IMR-90 (cell line): ENCODE data around the gene SEMA3E. TPM values are rescaled to one million over a fixed set of nuclear protein-coding genes. Genes with fewer than 3 reads are reported as not detected.

ENCODE experiments used
- ATAC-seq: fragments of 200-7000 bp; cut with Tn5 transposase; 2 replicates; pipeline ENCODE4 v1.9.1; 2020; ENCODE audit warnings: low read depth, mild to moderate bottlenecking, moderate library complexity
- BruUV-seq: library from RNA; stranded (reverse); fragments of 400-500 nt; replicated peaks from 2 replicates; lab custom pipeline; 2021; lab: Mats Ljungman, UMichigan
- CTCF ChIA-PET: fragments of 300-600 bp; formaldehyde crosslinking; extraction: SDS; loops from one replicate; lab custom pipeline; 2021; ENCODE audit warnings: antibody characterized with exemption; lab: Yijun Ruan, JAX
- POLR2A ChIA-PET: fragments of 300-600 bp; sonication (Branson Sonifier 250); formaldehyde crosslinking; loops from one replicate; lab custom pipeline; 2022; ENCODE audit warnings: antibody characterized with exemption; ENCODE audit not compliant: unreplicated experiment; lab: Charles Lee
- DNase-seq: peaks from one replicate; pipeline ENCODE4 v3.0.0; 2013
- H2AFZ ChIP-seq: replicated peaks from 2 replicates; pipeline ENCODE3; 2013; ENCODE audit warnings: low read length, mild to moderate bottlenecking; ENCODE audit not compliant: poor library complexity
- H2AK5ac ChIP-seq: 2 replicates; pipeline ENCODE4 v1.6.1; 2013; ENCODE audit warnings: low read depth, low read length, inconsistent platforms
- H2AK9ac ChIP-seq: replicated peaks from 2 replicates; pipeline ENCODE3; 2013; ENCODE audit warnings: mild to moderate bottlenecking, low read depth, low read length, moderate library complexity; ENCODE audit not compliant: poor library complexity
- H2BK120ac ChIP-seq: 2 replicates; pipeline ENCODE4 v1.6.1; 2013; ENCODE audit warnings: low read depth, low read length, inconsistent platforms
- H2BK15ac ChIP-seq: 3 replicates; pipeline ENCODE4 v1.6.1; 2013; ENCODE audit warnings: low read depth, low read length, inconsistent platforms
- H2BK20ac ChIP-seq: 2 replicates; pipeline ENCODE4 v1.6.1; 2013; ENCODE audit warnings: low read depth, mild to moderate bottlenecking, inconsistent platforms, low read length, moderate library complexity
- H2BK5ac ChIP-seq: 2 replicates; pipeline ENCODE4 v1.6.1; 2013; ENCODE audit warnings: mild to moderate bottlenecking, low read depth, low read length, inconsistent platforms; ENCODE audit not compliant: poor library complexity, severe bottlenecking
- H3K14ac ChIP-seq: replicated peaks from 2 replicates; pipeline ENCODE4 v1.6.1; 2013; ENCODE audit warnings: low read depth, low read length, inconsistent platforms
- H3K18ac ChIP-seq: 2 replicates; pipeline ENCODE4 v1.6.1; 2013; ENCODE audit warnings: low read depth, low read length, control low read depth
- H3K23ac ChIP-seq: 2 replicates; pipeline ENCODE4 v1.6.1; 2013; ENCODE audit warnings: low read depth, low read length, inconsistent platforms
- H3K27ac ChIP-seq: 2 replicates; pipeline ENCODE4 v1.5.1; 2013; ENCODE audit warnings: mild to moderate bottlenecking, control low read depth, low read length; ENCODE audit not compliant: insufficient read depth
- H3K27me3 ChIP-seq: 2 replicates; pipeline ENCODE4 v1.6.1; 2013; ENCODE audit warnings: low read length; ENCODE audit not compliant: control insufficient read depth, insufficient read depth
- H3K36me3 ChIP-seq: 2 replicates; pipeline ENCODE4 v1.6.1; 2013; ENCODE audit warnings: low read length, mixed read lengths; ENCODE audit not compliant: control insufficient read depth, insufficient read depth
- H3K4ac ChIP-seq: 2 replicates; pipeline ENCODE4 v1.6.1; 2013; ENCODE audit warnings: low read depth, low read length, inconsistent platforms
- H3K4me1 ChIP-seq: 2 replicates; pipeline ENCODE4 v1.6.1; 2013; ENCODE audit warnings: low read length, mixed read lengths; ENCODE audit not compliant: control insufficient read depth, insufficient read depth
- H3K4me2 ChIP-seq: 2 replicates; pipeline ENCODE4 v1.6.1; 2013; ENCODE audit warnings: low read depth, mild to moderate bottlenecking, control low read depth, low read length, moderate library complexity
- H3K4me3 ChIP-seq: 2 replicates; pipeline ENCODE4 v1.5.1; 2013; ENCODE audit warnings: low read depth, mild to moderate bottlenecking, control low read depth, low read length, moderate library complexity; ENCODE audit not compliant: insufficient read depth
- H3K56ac ChIP-seq: 2 replicates; pipeline ENCODE4 v1.6.1; 2013; ENCODE audit warnings: low read length, inconsistent platforms; ENCODE audit not compliant: insufficient read depth; ENCODE audit errors: extremely low read depth
- H3K79me1 ChIP-seq, 2 experiments: 2 replicates each; pipeline ENCODE4 v1.6.1; 2013; ENCODE audit warnings: low read length in 2 of 2, inconsistent platforms in 1 of 2, low read depth in 1 of 2
- H3K9ac ChIP-seq: 2 replicates; pipeline ENCODE4 v1.6.1; 2013; ENCODE audit warnings: low read depth, low read length, control low read depth
- H3K9me1 ChIP-seq: 2 replicates; pipeline ENCODE4 v1.6.1; 2013; ENCODE audit warnings: low read length, inconsistent platforms; ENCODE audit not compliant: insufficient read depth
- H3K9me3 ChIP-seq: 2 replicates; pipeline ENCODE4 v1.6.1; 2013; ENCODE audit warnings: low read length; ENCODE audit not compliant: control insufficient read depth, insufficient read depth
- H4K20me1 ChIP-seq: 2 replicates; pipeline ENCODE4 v1.6.1; 2013; ENCODE audit warnings: low read length, inconsistent platforms; ENCODE audit not compliant: insufficient read depth
- H4K5ac ChIP-seq: 2 replicates; pipeline ENCODE4 v1.6.1; 2013; ENCODE audit warnings: mild to moderate bottlenecking, low read depth, low read length, control low read depth
- H4K8ac ChIP-seq, 2 experiments: 2 replicates each; pipeline ENCODE4 v1.6.1; 2013; ENCODE audit warnings: low read depth in 2 of 2, low read length in 2 of 2, control low read depth in 1 of 2, inconsistent platforms in 1 of 2
- H4K91ac ChIP-seq: 2 replicates; pipeline ENCODE4 v1.6.1; 2013; ENCODE audit warnings: low read depth, low read length, inconsistent platforms; ENCODE audit not compliant: insufficient read depth
- BHLHE40 ChIP-seq: fragments of 150-350 bp; IDR thresholded peaks from 2 replicates; pipeline ENCODE4 v1.6.1; 2016; ENCODE audit warnings: mild to moderate bottlenecking, low read depth, low read length
- CEBPB ChIP-seq: IDR thresholded peaks from 2 replicates; pipeline ENCODE4 v1.6.1; 2012; ENCODE audit warnings: low read depth, low read length, improper control_type of control experiment
- CHD1 ChIP-seq: IDR thresholded peaks from 2 replicates; pipeline ENCODE4 v1.6.1; 2012; ENCODE audit warnings: low read depth, low read length, improper control_type of control experiment
- ELK1 ChIP-seq: fragments of 150-350 bp; IDR thresholded peaks from 2 replicates; pipeline ENCODE4 v1.6.1; 2016; ENCODE audit warnings: low read depth, mild to moderate bottlenecking, low read length, moderate library complexity, borderline replicate concordance
- FOS ChIP-seq: fragments of 150-350 bp; IDR thresholded peaks from 2 replicates; pipeline ENCODE4 v1.6.1; 2016; ENCODE audit warnings: low read depth, low read length
- MAFK ChIP-seq: IDR thresholded peaks from 2 replicates; pipeline ENCODE4 v1.6.1; 2012; ENCODE audit warnings: low read depth, low read length, improper control_type of control experiment
- MAZ ChIP-seq: IDR thresholded peaks from 2 replicates; pipeline ENCODE4 v1.6.1; 2012; ENCODE audit warnings: low read depth, mild to moderate bottlenecking, low read length, improper control_type of control experiment, moderate library complexity, borderline replicate concordance
- MXI1 ChIP-seq: IDR thresholded peaks from 2 replicates; pipeline ENCODE4 v1.6.1; 2012; ENCODE audit warnings: low read depth, mild to moderate bottlenecking, low read length, moderate library complexity, borderline replicate concordance
- NFE2L2 ChIP-seq: fragments of 150-350 bp; IDR thresholded peaks from 2 replicates; pipeline ENCODE4 v1.6.1; 2016; ENCODE audit warnings: low read depth, mild to moderate bottlenecking, low read length
- RAD21 ChIP-seq: IDR thresholded peaks from 2 replicates; pipeline ENCODE4 v1.6.1; 2012; ENCODE audit warnings: low read length, improper control_type of control experiment
- RCOR1 ChIP-seq: IDR thresholded peaks from 2 replicates; pipeline ENCODE4 v1.6.1; 2012; ENCODE audit warnings: mild to moderate bottlenecking, low read length, improper control_type of control experiment; ENCODE audit not compliant: insufficient replicate concordance
- RFX5 ChIP-seq: IDR thresholded peaks from 2 replicates; pipeline ENCODE4 v1.8.0; 2012; ENCODE audit warnings: low read depth, mild to moderate bottlenecking, low read length, moderate library complexity
- SMC3 ChIP-seq: fragments of 150-350 bp; IDR thresholded peaks from 2 replicates; pipeline ENCODE4 v1.6.1; 2016; ENCODE audit warnings: low read depth, mild to moderate bottlenecking, antibody characterized with exemption, low read length, moderate library complexity
- USF2 ChIP-seq: fragments of 150-350 bp; IDR thresholded peaks from 2 replicates; pipeline ENCODE4 v1.6.1; 2017; ENCODE audit warnings: mild to moderate bottlenecking, antibody characterized with exemption, low read length, low read depth
- WGBS, 2 experiments: methylation state at CpG; one replicate each; pipeline versions ENCODE4 v1.1.5 to v1.1.7; 2013; ENCODE audit warnings: missing lambda C conversion rate in 2 of 2; ENCODE audit not compliant: insufficient read length in 1 of 2; ENCODE audit errors: extremely low coverage in 2 of 2; 5-methylcytosine and 5-hydroxymethylcytosine counted together
- dilution Hi-C: fragments of 300-500 bp; cut with HindIII; formaldehyde crosslinking; loops from one replicate; pipeline ENCODE4 v1.14.3; 2018; ENCODE audit warnings: low sequenced_read_pairs; ENCODE audit not compliant: unreplicated experiment
- in situ Hi-C: fragments of 300-500 bp; cut with MboI; formaldehyde crosslinking; loops from 3 replicates; pipeline ENCODE4 v1.14.3; 2019; ENCODE audit warnings: low sequenced_read_pairs, inconsistent platforms, mixed read lengths
- intact Hi-C: fragments of 100-400 bp; cut with micrococcal nuclease; formaldehyde crosslinking; loops from 2 replicates; pipeline ENCODE4 v1.10.0; 2022
- polyA plus RNA-seq, 3 experiments: library from polyadenylated mRNA; depleted of rRNA; stranded (reverse); fragments of >200 nt; gene quantifications; 2 replicates each; pipeline ENCODE4 v1.2.3, GENCODE V29; 2012; ENCODE audit warnings: low replicate concordance in 1 of 3
- total RNA-seq: library from RNA; depleted of rRNA; stranded (reverse); fragments of >200 nt; gene quantifications from 2 replicates; pipeline ENCODE4 v1.2.3, GENCODE V29; 2012
- TF ChIP-seq, protein P1 (sequence below): conservative IDR thresholded peaks from 2 replicates; pipeline ENCODE4 v1.5.1; 2012; ENCODE audit warnings: mild to moderate bottlenecking, low read depth, low read length, improper control_type of control experiment

The SEMA3E gene
- total and polyA plus RNA-seq, 2 of the 4 experiments (the other 2 are of a cell fraction) = 0.31 to 0.72 TPM

GRCh38 chr7:83486536-83486935 is 162.4 kb downstream of the SEMA3E start:
- no peak for ATAC-seq
- dilution Hi-C loops = no loop called here

More at GRCh38 chr7:83486536-83486935, 162.4 kb downstream of the SEMA3E start:
- TF ChIP-seq CHD1 (no peak), NFE2L2 (no peak), MAZ (no peak), USF2 (no peak), MXI1 (no peak), MAFK (no peak), RAD21 (no peak), ELK1 (no peak), CEBPB (no peak), RCOR1 (no peak), RFX5 (no peak), FOS (no peak), BHLHE40 (no peak), SMC3 (no peak)
- TF ChIP-seq, protein P1, sequence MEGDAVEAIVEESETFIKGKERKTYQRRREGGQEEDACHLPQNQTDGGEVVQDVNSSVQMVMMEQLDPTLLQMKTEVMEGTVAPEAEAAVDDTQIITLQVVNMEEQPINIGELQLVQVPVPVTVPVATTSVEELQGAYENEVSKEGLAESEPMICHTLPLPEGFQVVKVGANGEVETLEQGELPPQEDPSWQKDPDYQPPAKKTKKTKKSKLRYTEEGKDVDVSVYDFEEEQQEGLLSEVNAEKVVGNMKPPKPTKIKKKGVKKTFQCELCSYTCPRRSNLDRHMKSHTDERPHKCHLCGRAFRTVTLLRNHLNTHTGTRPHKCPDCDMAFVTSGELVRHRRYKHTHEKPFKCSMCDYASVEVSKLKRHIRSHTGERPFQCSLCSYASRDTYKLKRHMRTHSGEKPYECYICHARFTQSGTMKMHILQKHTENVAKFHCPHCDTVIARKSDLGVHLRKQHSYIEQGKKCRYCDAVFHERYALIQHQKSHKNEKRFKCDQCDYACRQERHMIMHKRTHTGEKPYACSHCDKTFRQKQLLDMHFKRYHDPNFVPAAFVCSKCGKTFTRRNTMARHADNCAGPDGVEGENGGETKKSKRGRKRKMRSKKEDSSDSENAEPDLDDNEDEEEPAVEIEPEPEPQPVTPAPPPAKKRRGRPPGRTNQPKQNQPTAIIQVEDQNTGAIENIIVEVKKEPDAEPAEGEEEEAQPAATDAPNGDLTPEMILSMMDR = no peak
- BruUV-seq = no TSS peak
- no peak overlapping the region for H3K14ac ChIP-seq
- H2AK9ac ChIP-seq = no peak overlapping the region
- in situ Hi-C loops (no loop called here), intact Hi-C loops (no loop called here)
- no peak overlapping the region for H2BK120ac ChIP-seq
- H4K5ac ChIP-seq = no peak overlapping the region
- no peaks in the 10 kb centered on the region for H3K4me1 ChIP-seq
- no peak overlapping the region for H3K4ac ChIP-seq
- no peaks in the 10 kb centered on the region for H3K9me3 ChIP-seq
- no peaks in the 10 kb centered on the region for H4K20me1 ChIP-seq
- H3K27ac ChIP-seq = no peak overlapping the region
- H3K79me1 ChIP-seq = no peaks in the 10 kb centered on the region
- WGBS, 2 experiments = no CpG with 5 or more reads among the region's 2 CpGs
- H2AK5ac ChIP-seq = no peak overlapping the region
- no peak overlapping the region for H3K56ac ChIP-seq
- H3K18ac ChIP-seq = no peak overlapping the region
- ChIA-PET CTCF (interaction anchor here (0.5 kb wide), 1 partner anchor 9 kb away, joined by 3 read pairs; no protein-coding TSS in a partner anchor), POLR2A (no interaction called here)
- H4K8ac ChIP-seq = no peak overlapping the region
- no peak for DNase-seq
- no peak overlapping the region for H3K9ac ChIP-seq
- no peak overlapping the region for H2AFZ ChIP-seq
- H3K27me3 ChIP-seq = no peaks in the 10 kb centered on the region; the same call in none of the 2 replicates
- no peak overlapping the region for H2BK5ac ChIP-seq
- no peaks in the 10 kb centered on the region for H3K36me3 ChIP-seq
- no peak overlapping the region for H2BK20ac ChIP-seq
- no peak overlapping the region for H3K4me3 ChIP-seq
- H2BK15ac ChIP-seq = no peak overlapping the region
- H3K9me1 ChIP-seq = no peaks in the 10 kb centered on the region
- no peak overlapping the region for H4K91ac ChIP-seq
- H3K4me2 ChIP-seq = no peak overlapping the region
- H3K23ac ChIP-seq = no peak overlapping the region
